HTR-8/SVneo (cell line): Measurements from ENCODE around the gene SLC5A6.

Experiments used
- DNase-seq: peaks from one replicate; pipeline ENCODE4 v3.0.0; 2011; ENCODE audit warnings: low spot score, mixed read lengths; ENCODE audit not compliant: insufficient read length
- FAIRE-seq: peaks from 2 replicates; lab custom pipeline; 2011; peaks lifted over from hg19 to GRCh38; lab: Jason Lieb, UNC

The SLC5A6 gene

GRCh38 chr2:27211943-27212625 is at the start of gene SLC5A6, which contains the start of gene ATRAID:
TSS of gene SLC5A6 (minus strand) at chr2:27212268. CDS start at chr2:27207650, 4,618 bp downstream.
TSS of gene ATRAID (plus strand) at chr2:27212041. CDS start at chr2:27212369, 328 bp downstream.
- DNase-seq (peak; percentile 97), FAIRE-seq (peak; percentile 33)

GRCh38 chr2:27261241-27261925 is 49.3 kb upstream of the SLC5A6 start:
- no peak for FAIRE-seq
- no peak for DNase-seq

- FAIRE-seq = no peak
- DNase-seq = no peak
Observed at GRCh38 chr2:27258051-27258450, 46.0 kb upstream of the SLC5A6 start.

- FAIRE-seq (no peak), DNase-seq (no peak)
Observed at GRCh38 chr2:27256855-27257454, 44.9 kb upstream of the SLC5A6 start.

- DNase-seq (no peak), FAIRE-seq (no peak)
Observed at GRCh38 chr2:27255660-27256059, 43.6 kb upstream of the SLC5A6 start.

GRCh38 chr2:27255187-27255586 is 43.1 kb upstream of the SLC5A6 start:
- FAIRE-seq = no peak
- no peak for DNase-seq

GRCh38 chr2:27251766-27252165 is 39.7 kb upstream of the SLC5A6 start:
- no peak for FAIRE-seq
- no peak for DNase-seq

- DNase-seq = no peak
- FAIRE-seq = no peak
Observed at GRCh38 chr2:27250652-27251379, 38.7 kb upstream of the SLC5A6 start.

- FAIRE-seq (no peak), DNase-seq (no peak)
Observed at GRCh38 chr2:27249891-27250651, 38.0 kb upstream of the SLC5A6 start.

- no peak for DNase-seq
- FAIRE-seq = no peak
Observed at GRCh38 chr2:27249159-27249890, 37.3 kb upstream of the SLC5A6 start.

GRCh38 chr2:27247893-27248292 is 35.8 kb upstream of the SLC5A6 start:
- no peak for DNase-seq
- FAIRE-seq = no peak

- DNase-seq = no peak
- no peak for FAIRE-seq
Observed at GRCh38 chr2:27245626-27246025, 33.6 kb upstream of the SLC5A6 start.

- peak; percentile 49 for FAIRE-seq
- no peak for DNase-seq
Observed at GRCh38 chr2:27245116-27245515, 33.0 kb upstream of the SLC5A6 start.

GRCh38 chr2:27243391-27244130 is 31.5 kb upstream of the SLC5A6 start:
- FAIRE-seq = no peak
- no peak for DNase-seq

- DNase-seq (no peak), FAIRE-seq (peak; percentile 9)
Observed at GRCh38 chr2:27242614-27242951, 30.5 kb upstream of the SLC5A6 start.

- DNase-seq (no peak), FAIRE-seq (no peak)
Observed at GRCh38 chr2:27241761-27242613, 29.9 kb upstream of the SLC5A6 start.

GRCh38 chr2:27240406-27240805 is 28.3 kb upstream of the SLC5A6 start:
- FAIRE-seq = no peak
- no peak for DNase-seq

GRCh38 chr2:27238976-27239375 is 26.9 kb upstream of the SLC5A6 start:
- FAIRE-seq (no peak), DNase-seq (no peak)
